Ectodermal cell (in vitro differentiated cells): ENCODE data around the gene SLC24A3.
A peak's percentile ranks its signal among the peaks of the same experiment; 100 is the strongest.

Experiments used
- H3K27ac ChIP-seq: 2 replicates; pipeline ENCODE4 v1.7.0; 2013; ENCODE audit warnings: mild to moderate bottlenecking, low read depth, low read length; ENCODE audit not compliant: insufficient read depth, poor library complexity, severe bottlenecking
- H3K27me3 ChIP-seq: 2 replicates; pipeline ENCODE4 v1.7.0; 2013; ENCODE audit warnings: mild to moderate bottlenecking, low read length; ENCODE audit not compliant: insufficient read depth, control insufficient read depth, poor library complexity, severe bottlenecking
- H3K36me3 ChIP-seq: one replicate; pipeline ENCODE4 v1.7.0; 2013; ENCODE audit warnings: low read length; ENCODE audit not compliant: control insufficient read depth, insufficient read depth
- H3K4me1 ChIP-seq: one replicate; pipeline ENCODE4 v1.7.0; 2013; ENCODE audit warnings: low read length; ENCODE audit not compliant: control insufficient read depth, insufficient read depth
- H3K4me3 ChIP-seq: 2 replicates; pipeline ENCODE4 v1.7.0; 2013; ENCODE audit warnings: low read depth, low read length, control low read depth; ENCODE audit not compliant: insufficient read depth
- H3K9me3 ChIP-seq: 2 replicates; pipeline ENCODE4 v1.7.0; 2013; ENCODE audit warnings: mild to moderate bottlenecking, low read length, moderate library complexity; ENCODE audit not compliant: control insufficient read depth
- WGBS, 2 experiments: methylation state at CpG; one replicate each; pipeline ENCODE4 v1.1.7; 2013; ENCODE audit warnings: missing lambda C conversion rate in 2 of 2; 5-methylcytosine and 5-hydroxymethylcytosine counted together

The SLC24A3 gene

DNA sequence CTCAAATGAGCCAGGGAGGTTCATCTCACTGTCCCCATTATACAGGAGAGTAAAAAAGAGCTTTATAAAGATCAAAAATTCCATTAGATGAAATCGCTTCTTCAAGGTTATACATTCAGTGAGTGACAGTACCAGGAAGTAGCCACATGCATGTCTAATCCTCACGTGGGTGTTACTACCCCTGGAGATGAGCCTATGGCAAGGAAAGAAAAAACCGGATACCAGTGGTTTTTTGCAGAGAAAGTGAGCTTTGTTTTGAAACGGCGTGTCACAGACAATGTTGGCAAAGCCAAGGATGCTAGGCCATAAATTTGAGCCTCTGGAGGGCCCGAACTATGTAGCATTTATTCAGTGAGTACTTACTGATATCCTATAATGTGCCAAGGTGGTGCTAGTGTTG is 330.7 kb downstream of the SLC24A3 start:
- 93 to 94% methylated on average over 6 of the region's 6 CpGs for WGBS, 2 experiments
- no peaks in the 10 kb centered on the region for H3K36me3 ChIP-seq
- H3K9me3 ChIP-seq: no peaks in the 10 kb centered on the region
- no peaks in the 10 kb centered on the region for H3K4me1 ChIP-seq
- no peaks in the 10 kb centered on the region for H3K27me3 ChIP-seq
- H3K4me3 ChIP-seq: no peak overlapping the region
- no peak overlapping the region for H3K27ac ChIP-seq

DNA sequence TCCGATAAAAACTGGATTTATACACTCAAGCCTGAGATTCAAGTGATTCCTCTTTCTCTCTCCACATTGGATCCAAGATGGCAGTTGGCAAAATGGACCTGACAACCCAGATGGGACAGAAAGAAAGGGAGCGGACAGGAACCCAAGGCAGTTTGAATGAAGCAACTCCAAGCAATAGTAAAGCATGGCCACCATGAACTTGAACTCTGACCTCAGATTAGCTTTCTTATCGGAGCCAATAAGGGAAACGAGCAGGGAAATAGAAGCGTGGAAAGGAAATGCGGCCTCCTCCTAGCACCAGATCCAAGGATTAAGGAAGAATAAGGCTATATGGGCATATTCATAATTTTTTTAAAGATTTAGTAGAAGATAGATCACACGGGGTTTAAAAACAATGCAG is 332.2 kb downstream of the SLC24A3 start:
- H3K9me3 ChIP-seq: no peaks in the 10 kb centered on the region
- 92 to 96% methylated on average over 7 of the region's 7 CpGs for WGBS, 2 experiments
- H3K4me1 ChIP-seq: no peaks in the 10 kb centered on the region
- H3K27ac ChIP-seq: no peak overlapping the region
- H3K27me3 ChIP-seq: no peaks in the 10 kb centered on the region
- no peaks in the 10 kb centered on the region for H3K36me3 ChIP-seq
- no peak overlapping the region for H3K4me3 ChIP-seq

DNA sequence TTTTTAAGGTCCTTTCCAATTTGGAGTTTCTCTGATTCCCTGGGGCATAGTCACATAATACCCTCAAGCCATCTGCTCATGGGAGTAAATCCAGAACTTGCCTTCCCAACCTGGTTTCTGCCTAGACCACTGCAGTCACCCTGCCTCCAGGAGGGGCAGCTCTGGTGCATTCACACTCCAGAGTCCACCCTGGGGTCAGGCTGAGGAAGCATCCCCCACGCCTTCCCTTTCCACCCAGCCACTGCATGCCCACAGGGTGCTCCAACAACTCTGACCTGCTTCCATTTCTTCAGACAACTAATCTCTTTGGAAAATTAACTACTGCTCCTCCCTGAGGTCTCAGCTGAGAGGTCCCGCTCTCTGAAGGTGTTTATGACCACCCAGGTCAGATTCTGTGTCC is 334.2 kb downstream of the SLC24A3 start:
- no peak overlapping the region for H3K27ac ChIP-seq
- H3K36me3 ChIP-seq: no peaks in the 10 kb centered on the region
- peaks cover 4% of the 10 kb centered on the region for H3K4me1 ChIP-seq
- H3K4me3 ChIP-seq: no peak overlapping the region
- no peaks in the 10 kb centered on the region for H3K27me3 ChIP-seq
- no peaks in the 10 kb centered on the region for H3K9me3 ChIP-seq
- WGBS, 2 experiments: 88 to 95% methylated on average over 2 of the region's 2 CpGs

DNA sequence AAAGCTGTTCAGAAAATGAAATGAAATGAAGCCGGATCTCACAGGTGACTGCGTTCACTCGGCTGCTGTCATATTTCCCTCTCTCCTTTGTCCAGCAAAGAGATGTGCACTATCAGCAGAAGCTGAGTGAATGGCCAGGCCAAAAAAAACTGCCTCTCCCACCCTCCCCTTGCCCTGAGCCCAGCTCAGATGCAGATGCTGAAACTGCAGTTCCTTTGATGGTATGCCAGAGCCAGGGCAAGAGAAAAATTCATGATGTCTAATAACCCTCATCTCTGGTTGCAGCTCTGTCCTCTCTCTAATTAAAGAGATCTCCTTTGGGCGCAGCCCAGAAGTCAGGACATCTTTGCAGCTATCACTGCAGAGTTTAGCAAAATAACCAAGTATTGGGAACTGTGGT is 335.1 kb downstream of the SLC24A3 start:
- H3K36me3 ChIP-seq: no peaks in the 10 kb centered on the region
- no peak overlapping the region for H3K27ac ChIP-seq
- H3K27me3 ChIP-seq: no peaks in the 10 kb centered on the region
- H3K4me3 ChIP-seq: no peak overlapping the region
- H3K9me3 ChIP-seq: no peaks in the 10 kb centered on the region
- 69 to 72% methylated on average over 4 of the region's 4 CpGs for WGBS, 2 experiments
- peaks cover 11% of the 10 kb centered on the region for H3K4me1 ChIP-seq

DNA sequence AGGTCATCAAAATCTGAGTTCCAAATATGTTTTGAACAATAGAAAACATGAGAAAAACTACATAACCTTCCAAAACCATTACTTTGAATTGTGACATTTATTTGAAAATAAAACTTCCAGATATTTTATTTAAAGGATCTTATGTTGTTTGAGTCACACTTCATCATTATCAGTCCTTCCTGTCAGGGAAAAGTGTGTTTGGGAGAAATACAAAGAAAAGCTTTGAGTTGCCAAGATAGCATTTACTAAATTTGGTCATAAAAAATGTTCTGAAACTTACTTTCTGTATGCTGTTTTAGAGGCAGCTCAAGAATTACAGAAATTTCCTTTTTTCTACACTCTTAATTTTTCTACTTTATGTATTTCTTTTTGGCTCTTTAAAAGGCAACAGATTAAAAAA is 337.5 kb downstream of the SLC24A3 start:
- Histone ChIP-seq H3K27me3 (no peaks in the 10 kb centered on the region), H3K27ac (no peak overlapping the region), H3K4me1 (peaks cover 23% of the 10 kb centered on the region), H3K36me3 (no peaks in the 10 kb centered on the region), H3K9me3 (no peaks in the 10 kb centered on the region), H3K4me3 (no peak overlapping the region)

DNA sequence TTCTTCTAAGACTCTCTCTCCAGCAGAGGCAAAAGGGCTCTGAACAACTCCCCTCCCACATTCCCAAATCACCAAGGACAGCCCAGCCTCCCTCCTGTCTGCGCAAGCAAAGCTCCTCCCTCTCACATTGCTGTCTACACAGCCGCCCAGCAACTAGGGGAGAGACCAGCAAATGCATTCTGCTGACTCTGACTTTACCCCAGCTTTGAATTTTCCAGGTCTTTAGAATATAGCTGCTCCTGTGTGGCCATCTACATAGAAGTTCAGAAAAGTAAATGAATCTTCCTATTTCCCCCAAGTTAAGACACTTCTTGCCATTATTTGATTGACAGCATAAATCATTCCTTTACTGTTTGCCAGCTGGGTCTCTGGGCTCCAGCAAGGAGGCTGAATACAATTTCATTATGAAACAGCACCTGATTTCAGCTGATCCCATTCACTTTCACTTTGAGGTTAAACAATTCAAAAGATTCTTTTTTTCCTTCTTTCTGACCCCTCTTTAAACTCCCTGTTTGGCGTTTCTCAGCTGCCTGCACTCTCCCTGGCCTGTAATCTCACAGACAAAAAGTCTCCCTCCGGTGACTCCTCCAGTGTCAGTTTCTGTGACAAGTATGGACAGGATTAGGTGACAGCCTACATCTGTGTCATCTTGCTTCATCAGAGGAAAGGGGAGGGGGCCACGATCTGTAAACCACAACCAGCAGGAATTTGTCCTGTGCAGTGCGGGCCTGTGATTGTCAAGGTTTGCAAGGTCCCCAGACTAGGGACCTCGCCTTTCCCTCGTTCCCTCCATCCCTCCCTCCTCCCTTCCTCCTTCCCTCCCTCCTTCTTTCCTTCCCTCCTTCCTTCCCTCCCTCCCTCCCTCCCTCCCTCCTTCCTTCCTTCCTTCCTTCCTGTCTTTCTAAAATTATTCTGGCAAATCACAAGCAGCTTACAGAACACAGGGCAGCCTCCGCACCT is 340.1 kb downstream of the SLC24A3 start:
- no peaks in the 10 kb centered on the region for H3K27me3 ChIP-seq
- H3K27ac ChIP-seq: peak overlapping the region; percentile 79
- H3K4me3 ChIP-seq: no peak overlapping the region
- no peaks in the 10 kb centered on the region for H3K36me3 ChIP-seq
- WGBS, 2 experiments: 38 to 41% methylated on average over 9 of the region's 9 CpGs
- no peaks in the 10 kb centered on the region for H3K9me3 ChIP-seq
- H3K4me1 ChIP-seq: peaks cover 29% of the 10 kb centered on the region

DNA sequence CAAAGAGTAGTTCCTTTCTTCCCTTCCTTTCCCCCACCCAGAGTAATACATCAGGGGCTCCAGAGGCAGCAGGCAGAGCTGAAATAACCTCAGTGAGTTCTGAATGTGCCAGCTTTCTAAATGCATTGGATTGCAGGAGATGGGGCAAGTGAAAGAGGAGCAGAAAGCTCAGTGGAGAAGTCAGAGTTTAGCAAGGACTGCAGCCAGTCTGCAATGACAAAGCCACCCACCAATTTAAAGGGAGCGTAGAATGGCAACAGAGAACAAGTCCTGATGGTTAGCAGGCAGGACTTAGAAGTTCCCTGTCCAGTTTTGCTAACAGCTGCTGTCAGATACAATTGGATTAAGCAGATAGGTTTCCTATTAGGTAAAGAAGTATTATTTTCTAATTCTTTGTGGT is 342.2 kb downstream of the SLC24A3 start:
- H3K27me3 ChIP-seq: no peaks in the 10 kb centered on the region
- WGBS, 2 experiments: 90 to 100% methylated on average over 1 of the region's 1 CpG
- no peak overlapping the region for H3K27ac ChIP-seq
- H3K4me3 ChIP-seq: no peak overlapping the region
- peaks cover 29% of the 10 kb centered on the region for H3K4me1 ChIP-seq
- H3K9me3 ChIP-seq: no peaks in the 10 kb centered on the region
- H3K36me3 ChIP-seq: no peaks in the 10 kb centered on the region

DNA sequence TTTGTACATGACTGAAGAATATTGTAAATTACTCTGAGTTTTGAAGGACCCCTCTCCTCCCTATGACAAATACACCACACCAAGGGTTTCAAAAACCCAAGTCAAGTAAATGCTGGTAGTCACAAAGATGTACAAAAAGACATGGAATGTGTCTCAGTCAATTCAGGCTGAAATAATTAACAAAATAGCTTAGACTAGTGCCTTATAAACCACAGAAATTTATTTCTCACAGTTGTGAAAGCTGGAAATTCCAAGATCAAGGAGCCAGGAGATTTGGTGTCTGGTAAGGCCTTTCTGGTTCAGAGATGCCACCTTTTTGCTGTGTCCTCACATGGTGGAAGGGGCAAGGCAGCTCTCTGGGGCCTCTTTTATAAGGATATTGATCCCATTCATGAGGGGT is 343.3 kb downstream of the SLC24A3 start:
- Histone ChIP-seq H3K27ac (no peak overlapping the region), H3K4me3 (no peak overlapping the region), H3K36me3 (no peaks in the 10 kb centered on the region), H3K27me3 (no peaks in the 10 kb centered on the region), H3K9me3 (no peaks in the 10 kb centered on the region), H3K4me1 (peaks cover 29% of the 10 kb centered on the region)

DNA sequence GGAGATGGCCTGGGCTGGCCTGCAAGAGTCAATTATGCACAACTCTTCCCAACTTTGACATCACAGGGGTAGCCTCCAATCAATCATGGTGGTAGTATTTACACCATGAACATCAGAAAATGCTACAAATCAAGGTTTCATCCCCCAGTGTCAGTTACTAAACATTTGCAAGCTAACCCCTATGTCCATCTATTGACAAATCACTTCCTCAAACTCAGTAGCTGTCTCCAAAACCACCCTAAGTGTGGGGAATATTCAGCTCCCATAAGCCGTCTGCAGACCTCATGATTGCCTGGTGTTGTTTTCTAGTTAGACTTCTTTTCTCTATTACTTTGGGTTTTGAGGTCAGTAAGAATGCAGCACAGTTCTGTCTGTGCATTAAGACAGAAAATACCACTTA is 344.8 kb downstream of the SLC24A3 start:
- no peak overlapping the region for H3K4me3 ChIP-seq
- H3K9me3 ChIP-seq: no peaks in the 10 kb centered on the region
- WGBS, 2 experiments: 100% methylated on average over 1 of the region's 1 CpG; no CpG with 5 or more reads in 1 of the 2 experiments

DNA sequence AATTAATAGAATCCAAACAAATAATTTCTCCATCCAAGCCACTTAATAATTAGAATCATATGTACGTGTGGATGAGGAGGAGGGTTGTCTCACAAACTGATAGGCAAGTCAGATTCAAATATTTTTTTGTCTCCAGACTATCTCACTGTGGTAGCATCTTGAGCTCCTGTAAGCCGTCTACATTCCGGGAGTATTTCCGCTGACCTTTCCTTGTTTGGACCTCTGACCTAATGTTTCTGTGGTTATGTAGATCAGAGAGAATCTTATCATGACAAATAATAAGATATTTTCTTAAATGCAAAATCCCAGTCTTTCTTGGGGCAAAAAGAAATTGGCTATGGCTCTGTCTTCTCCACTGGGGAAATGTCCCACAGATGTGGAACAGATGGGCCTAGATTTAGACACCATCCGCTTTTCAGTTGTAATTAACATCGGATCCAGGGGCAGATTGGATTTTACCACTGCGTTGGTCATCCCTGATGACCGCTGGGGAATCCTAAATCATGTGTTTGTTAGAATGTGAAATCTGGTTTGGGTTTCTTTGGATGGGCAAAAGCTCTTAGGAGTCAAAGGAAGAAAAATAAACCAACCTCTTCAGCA is 348.5 kb downstream of the SLC24A3 start:
- Histone ChIP-seq H3K27ac (no peak overlapping the region), H3K4me3 (no peak overlapping the region), H3K9me3 (no peaks in the 10 kb centered on the region), H3K36me3 (no peaks in the 10 kb centered on the region), H3K27me3 (no peaks in the 10 kb centered on the region), H3K4me1 (peaks cover 6% of the 10 kb centered on the region)
- 79 to 82% methylated on average over 7 of the region's 8 CpGs for WGBS, 2 experiments

More for the DNA sequence above, 344.8 kb downstream of the SLC24A3 start:
- Histone ChIP-seq H3K36me3 (no peaks in the 10 kb centered on the region), H3K27me3 (no peaks in the 10 kb centered on the region), H3K4me1 (peaks cover 20% of the 10 kb centered on the region), H3K27ac (no peak overlapping the region)
